ENCODE measurements around the gene CADPS2. TPM values are rescaled to one million over a fixed set of nuclear protein-coding genes. Genes with fewer than 3 reads are reported as not detected.

Gene CADPS2
- total RNA-seq, 4 donors from 2014 or later, result 2.1 to 3.7 (median 2.8) TPM

GRCh38 chr7:122311734-122312450 is 574.4 kb downstream of the CADPS2 start:
- peak overlapping the region in 1 of 4 donors; percentile 39 for H3K4me3 ChIP-seq
- H3K9me3 ChIP-seq, result no peaks in the 10 kb centered on the region
- TF ChIP-seq POLR2A (IDR thresholded peaks at IDR 0.05) (no peak), CTCF (IDR thresholded peaks at IDR 0.05 in 4 of 5, conservative IDR thresholded peaks at IDR 0.05 in 1 of 5) (no peak)
- in situ Hi-C loops (cut with MboI; ENCODE audit: low sequenced_read_pairs in 4 of 4) (no loop called here), intact Hi-C loops (cut with DNase I; ENCODE audit: low total_unique reads) (no loop called here)
- peaks cover 0 to 4% of the 10 kb centered on the region in 2 donors for H3K4me1 ChIP-seq
- DNase-seq (no peak), ATAC-seq (no peak)
- no peaks in the 10 kb centered on the region for H3K36me3 ChIP-seq
- H3K27ac ChIP-seq, result no peak overlapping the region
- peaks cover 95 to 100% (median 98%) of the 10 kb centered on the region in 3 donors for H3K27me3 ChIP-seq

GRCh38 chr7:122311050-122311700 is 575.1 kb downstream of the CADPS2 start:
- intact Hi-C loops (cut with DNase I; ENCODE audit: low total_unique reads), result no loop called here
- Histone ChIP-seq H3K9me3 (no peaks in the 10 kb centered on the region), H3K27me3 (peaks cover 97 to 100% (median 98%) of the 10 kb centered on the region in 3 donors), H3K27ac (no peak overlapping the region), H3K4me1 (peaks cover under 1 to 3% of the 10 kb centered on the region in 2 donors), H3K4me3 (peak overlapping the region in 1 of 4 donors; percentile 39), H3K36me3 (no peaks in the 10 kb centered on the region)
- DNase-seq (no peak), ATAC-seq (no peak)
- no peak for TF ChIP-seq POLR2A (IDR thresholded peaks at IDR 0.05)
- no peak for TF ChIP-seq CTCF (IDR thresholded peaks at IDR 0.05 in 4 of 5, conservative IDR thresholded peaks at IDR 0.05 in 1 of 5)
- in situ Hi-C loops (cut with MboI; ENCODE audit: low sequenced_read_pairs in 4 of 4), result no loop called here

GRCh38 chr7:122310119-122311021 is 575.9 kb downstream of the CADPS2 start:
- no peak for DNase-seq
- H3K36me3 ChIP-seq, result no peaks in the 10 kb centered on the region
- H3K27me3 ChIP-seq, result peaks cover 97 to 100% (median 98%) of the 10 kb centered on the region in 3 donors
- H3K4me1 ChIP-seq, result peaks cover 9 to 11% of the 10 kb centered on the region in 2 donors
- in situ Hi-C loops (cut with MboI; ENCODE audit: low sequenced_read_pairs in 4 of 4) (no loop called here), intact Hi-C loops (cut with DNase I; ENCODE audit: low total_unique reads) (no loop called here)
- no peaks in the 10 kb centered on the region for H3K9me3 ChIP-seq
- H3K27ac ChIP-seq, result no peak overlapping the region
- TF ChIP-seq POLR2A (IDR thresholded peaks at IDR 0.05) (no peak), CTCF (IDR thresholded peaks at IDR 0.05 in 4 of 5, conservative IDR thresholded peaks at IDR 0.05 in 1 of 5) (no peak)
- peak overlapping the region; percentile 21 to 63 (median 46) for H3K4me3 ChIP-seq
- no peak for ATAC-seq

GRCh38 chr7:122309421-122309820 is 576.8 kb downstream of the CADPS2 start:
- TF ChIP-seq POLR2A (IDR thresholded peaks at IDR 0.05), result no peak
- no peak for TF ChIP-seq CTCF (IDR thresholded peaks at IDR 0.05 in 4 of 5, conservative IDR thresholded peaks at IDR 0.05 in 1 of 5)
- intact Hi-C loops (cut with DNase I; ENCODE audit: low total_unique reads), result no loop called here
- H3K36me3 ChIP-seq, result no peaks in the 10 kb centered on the region

More at GRCh38 chr7:122309421-122309820, 576.8 kb downstream of the CADPS2 start:
- DNase-seq (no peak), ATAC-seq (no peak)
- H3K27me3 ChIP-seq, result peaks cover 97 to 98% (median 98%) of the 10 kb centered on the region in 3 donors
- in situ Hi-C loops (cut with MboI; ENCODE audit: low sequenced_read_pairs in 4 of 4), result no loop called here
- no peak overlapping the region for H3K27ac ChIP-seq
- H3K4me1 ChIP-seq, result peaks cover 17 to 20% of the 10 kb centered on the region in 2 donors
- H3K9me3 ChIP-seq, result no peaks in the 10 kb centered on the region
- peak overlapping the region in 1 of 4 donors; percentile 63 for H3K4me3 ChIP-seq
